Endothelial cell of umbilical vein (primary cell): ENCODE measurements around the gene SCAMP2. TPM values are rescaled to one million over a fixed set of nuclear protein-coding genes. Genes with fewer than 3 reads are reported as not detected.

ENCODE experiments used
- BruUV-seq: library from RNA; stranded (reverse); fragments of 400-500 nt; replicated peaks from 2 replicates; lab custom pipeline; 2021; lab: Mats Ljungman, UMichigan
- CTCF ChIA-PET: fragments of 300-600, 350-600 bp; sonication (Branson Sonifier 250); formaldehyde crosslinking; loops from one replicate; lab custom pipeline; 2021; ENCODE audit warnings: antibody characterized with exemption, inconsistent platforms; lab: Charles Lee
- POLR2A ChIA-PET: fragments of 300-600, 350-600 bp; sonication (Branson Sonifier 250); formaldehyde crosslinking; loops from one replicate; lab custom pipeline; 2021; ENCODE audit warnings: antibody characterized with exemption, inconsistent platforms; lab: Charles Lee
- DNase-seq: peaks from one replicate; pipeline ENCODE4 v3.0.0-alpha.2; 2011; ENCODE audit warnings: low read depth, low spot score
- FAIRE-seq: peaks from 2 replicates; lab custom pipeline; 2011; peaks lifted over from hg19 to GRCh38; lab: Jason Lieb, UNC
- H2AFZ ChIP-seq: 2 replicates; pipeline ENCODE4 v1.6.0; 2012; ENCODE audit warnings: low read depth, low read length, control low read depth, inconsistent platforms
- H3K27ac ChIP-seq: 2 replicates; pipeline ENCODE4 v1.5.1; 2011; ENCODE audit warnings: low read depth, mild to moderate bottlenecking, control low read depth, low read length, moderate library complexity; ENCODE audit not compliant: insufficient read depth
- H3K27me3 ChIP-seq, 2 experiments: 2 replicates each; pipeline versions ENCODE4 v1.6.0 to v1.6.1; 2011; ENCODE audit warnings: low read length in 2 of 2, mixed read lengths in 1 of 2; ENCODE audit not compliant: control insufficient read depth in 2 of 2, insufficient read depth in 2 of 2
- H3K36me3 ChIP-seq, 2 experiments: 2 replicates in 1 of 2; 3 replicates in 1 of 2; pipeline ENCODE4 v1.5.1; 2011; ENCODE audit warnings: low read length in 2 of 2, mild to moderate bottlenecking in 1 of 2, moderate library complexity in 1 of 2; ENCODE audit not compliant: control insufficient read depth in 2 of 2, insufficient read depth in 2 of 2; ENCODE audit errors: extremely low read depth in 1 of 2
- H3K4me1 ChIP-seq: 3 replicates; pipeline ENCODE4 v1.5.1; 2011; ENCODE audit warnings: mild to moderate bottlenecking, low read length; ENCODE audit not compliant: control insufficient read depth, insufficient read depth; ENCODE audit errors: extremely low read depth
- H3K4me2 ChIP-seq: 2 replicates; pipeline ENCODE4 v1.6.1; 2011; ENCODE audit warnings: low read length, control low read depth, mixed read lengths; ENCODE audit not compliant: insufficient read depth
- H3K4me3 ChIP-seq, 3 experiments: fragments of 200-600 bp in 1 of 3; sonication (generic), shearing (Covaris generic) in 1 of 3; replicated peaks in 1 of 3; 2 replicates each; pipeline ENCODE4 v1.5.1; 2011 to 2016; ENCODE audit warnings: control low read depth in 3 of 3, low read length in 3 of 3, mild to moderate bottlenecking in 2 of 3, inconsistent platforms in 1 of 3, low read depth in 1 of 3, moderate library complexity in 1 of 3; ENCODE audit not compliant: insufficient read depth in 1 of 3
- H3K79me2 ChIP-seq: 2 replicates; pipeline ENCODE4 v1.6.0; 2012; ENCODE audit warnings: low read length, inconsistent platforms; ENCODE audit not compliant: control insufficient read depth, insufficient read depth
- H3K9ac ChIP-seq: replicated peaks from 2 replicates; pipeline ENCODE3; 2011; ENCODE audit warnings: low read length, control low read depth; ENCODE audit not compliant: insufficient read depth; ENCODE audit errors: extremely low read depth
- H3K9me1 ChIP-seq: replicated peaks from 3 replicates; pipeline ENCODE4 v1.6.0; 2011; ENCODE audit warnings: mild to moderate bottlenecking, low read length; ENCODE audit not compliant: control insufficient read depth, insufficient read depth; ENCODE audit errors: extremely low read depth
- H3K9me3 ChIP-seq: replicated peaks from 2 replicates; pipeline ENCODE4 v1.5.1; 2012; ENCODE audit warnings: low read length, inconsistent platforms; ENCODE audit not compliant: control insufficient read depth, insufficient read depth
- H4K20me1 ChIP-seq: replicated peaks from 2 replicates; pipeline ENCODE3; 2011; ENCODE audit warnings: mild to moderate bottlenecking, low read length; ENCODE audit not compliant: control insufficient read depth, insufficient read depth; ENCODE audit errors: extremely low read depth
- EZH2 ChIP-seq: IDR thresholded peaks from 2 replicates; pipeline ENCODE4 v1.6.1; 2012; ENCODE audit warnings: borderline replicate concordance, low read depth, mild to moderate bottlenecking, moderate library complexity, low read length, inconsistent platforms; ENCODE audit not compliant: severe bottlenecking
- FOS ChIP-seq: IDR thresholded peaks from 2 replicates; pipeline ENCODE4 v1.6.1; 2011; ENCODE audit warnings: mild to moderate bottlenecking, low read length, moderate library complexity, borderline replicate concordance; ENCODE audit not compliant: insufficient read depth
- GATA2 ChIP-seq: IDR thresholded peaks from 2 replicates; pipeline ENCODE4 v1.7.0; 2011; ENCODE audit warnings: low read depth, mild to moderate bottlenecking, moderate library complexity, mixed read lengths, low read length; ENCODE audit not compliant: insufficient read length, insufficient read depth
- JUN ChIP-seq: IDR thresholded peaks from 2 replicates; pipeline ENCODE4 v1.6.1; 2011; ENCODE audit warnings: borderline replicate concordance, low read depth; ENCODE audit not compliant: insufficient read length, insufficient read depth
- MYC ChIP-seq: IDR thresholded peaks from one replicate; pipeline ENCODE4 v1.6.1; 2011; ENCODE audit warnings: mild to moderate bottlenecking, low read depth, low read length
- POLR2A ChIP-seq: IDR thresholded peaks from 2 replicates; pipeline ENCODE4 v1.6.1; 2012; ENCODE audit warnings: low read depth, mild to moderate bottlenecking, control low read depth, low read length
- POLR2AphosphoS5 ChIP-seq: IDR thresholded peaks from 2 replicates; pipeline ENCODE4 v1.6.1; 2012; ENCODE audit warnings: low read depth, mild to moderate bottlenecking, control low read depth, low read length, moderate library complexity; ENCODE audit not compliant: insufficient read depth
- dilution Hi-C: fragments of 300-500 bp; cut with MboI; formaldehyde crosslinking; loops from one replicate; pipeline ENCODE4 v1.15.0; 2019; ENCODE audit warnings: low sequenced_read_pairs; ENCODE audit not compliant: extremely low pct_ligation_motif_present
- intact Hi-C: fragments of 100-400 bp; cut with micrococcal nuclease; formaldehyde crosslinking; loops from one replicate; pipeline ENCODE4 v1.10.0; 2022
- polyA plus RNA-seq, 4 experiments: library from polyadenylated mRNA; depleted of rRNA in 3 of 4; stranded (reverse) in 3 of 4; unstranded in 1 of 4; fragments of >200 nt; gene quantifications; 2 replicates each; pipeline versions ENCODE4 v1.2.1 to v1.2.3, GENCODE V29; 2011 to 2012; ENCODE audit warnings: missing spikeins in 1 of 4
- total RNA-seq: library from RNA; stranded (reverse); gene quantifications from 2 replicates; pipeline ENCODE4 v1.2.3, GENCODE V29; 2021
- TF ChIP-seq, protein P1 (sequence below): IDR thresholded peaks from 2 replicates; pipeline ENCODE4 v1.6.1; 2011; ENCODE audit not compliant: insufficient read depth, insufficient read length
- TF ChIP-seq, protein P2 (sequence below), 2 donors: IDR thresholded peaks; 1 replicate in 1 of 2; 2 replicates in 1 of 2; pipeline ENCODE4 v1.5.1; 2011; ENCODE audit warnings: low read length in 2 of 2, mild to moderate bottlenecking in 2 of 2, moderate library complexity in 2 of 2, control low read depth in 1 of 2, inconsistent platforms in 1 of 2, low read depth in 1 of 2; ENCODE audit not compliant: insufficient read depth in 1 of 2; ENCODE audit errors: extremely low read depth in 1 of 2

SCAMP2 gene
- total and polyA plus RNA-seq, 2 donors (not counting 3 experiments of a cell fraction or from before 2014, with no cell fraction given): 67.3 to 256 TPM

DNA sequence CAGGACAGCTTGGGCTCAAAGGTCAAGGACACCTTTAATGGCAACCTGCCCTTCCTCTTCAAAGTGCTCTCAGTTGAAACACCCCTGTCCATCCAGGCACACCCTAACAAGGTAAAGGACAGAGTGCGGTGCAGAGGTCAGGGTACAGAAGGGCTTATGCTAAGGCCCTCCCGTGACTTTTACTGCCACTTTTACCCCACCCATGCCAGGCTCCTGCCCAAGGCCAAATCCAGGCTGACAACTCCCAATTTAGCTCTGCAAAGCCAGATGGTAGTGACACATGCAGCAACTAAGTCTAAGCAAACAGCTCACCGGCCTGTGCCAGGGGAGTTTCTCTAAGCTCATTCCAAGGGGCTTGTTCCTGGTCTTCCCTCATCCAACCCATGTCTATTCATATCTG lies 18.3 kb upstream of the SCAMP2 start:
- no peak for DNase-seq
- dilution Hi-C loops (no loop called here), intact Hi-C loops (no loop called here)
- CTCF ChIA-PET: interaction anchor here (2.8 kb wide), 1 partner anchor 10 kb away, joined by 17 read pairs; no protein-coding TSS in a partner anchor
- H3K4me1 ChIP-seq: peaks cover 12% of the 10 kb centered on the region
- no peaks in the 10 kb centered on the region for H3K9me3 ChIP-seq
- H3K4me3 ChIP-seq: no peak overlapping the region
- no peaks in the 10 kb centered on the region for H3K27me3 ChIP-seq
- no peak overlapping the region for H3K27ac ChIP-seq
- no peak overlapping the region for H2AFZ ChIP-seq
- no peaks in the 10 kb centered on the region for H4K20me1 ChIP-seq
- no peak for FAIRE-seq
- no TSS peak for BruUV-seq
- H3K9me1 ChIP-seq: no peaks in the 10 kb centered on the region
- H3K4me2 ChIP-seq: no peak overlapping the region
- TF ChIP-seq GATA2 (no peak), FOS (no peak), EZH2 (no peak), MYC (no peak), POLR2AphosphoS5 (no peak), JUN (no peak), POLR2A (no peak)
- TF ChIP-seq, protein P1, sequence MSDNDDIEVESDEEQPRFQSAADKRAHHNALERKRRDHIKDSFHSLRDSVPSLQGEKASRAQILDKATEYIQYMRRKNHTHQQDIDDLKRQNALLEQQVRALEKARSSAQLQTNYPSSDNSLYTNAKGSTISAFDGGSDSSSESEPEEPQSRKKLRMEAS: no peak
- TF ChIP-seq, protein P2, sequence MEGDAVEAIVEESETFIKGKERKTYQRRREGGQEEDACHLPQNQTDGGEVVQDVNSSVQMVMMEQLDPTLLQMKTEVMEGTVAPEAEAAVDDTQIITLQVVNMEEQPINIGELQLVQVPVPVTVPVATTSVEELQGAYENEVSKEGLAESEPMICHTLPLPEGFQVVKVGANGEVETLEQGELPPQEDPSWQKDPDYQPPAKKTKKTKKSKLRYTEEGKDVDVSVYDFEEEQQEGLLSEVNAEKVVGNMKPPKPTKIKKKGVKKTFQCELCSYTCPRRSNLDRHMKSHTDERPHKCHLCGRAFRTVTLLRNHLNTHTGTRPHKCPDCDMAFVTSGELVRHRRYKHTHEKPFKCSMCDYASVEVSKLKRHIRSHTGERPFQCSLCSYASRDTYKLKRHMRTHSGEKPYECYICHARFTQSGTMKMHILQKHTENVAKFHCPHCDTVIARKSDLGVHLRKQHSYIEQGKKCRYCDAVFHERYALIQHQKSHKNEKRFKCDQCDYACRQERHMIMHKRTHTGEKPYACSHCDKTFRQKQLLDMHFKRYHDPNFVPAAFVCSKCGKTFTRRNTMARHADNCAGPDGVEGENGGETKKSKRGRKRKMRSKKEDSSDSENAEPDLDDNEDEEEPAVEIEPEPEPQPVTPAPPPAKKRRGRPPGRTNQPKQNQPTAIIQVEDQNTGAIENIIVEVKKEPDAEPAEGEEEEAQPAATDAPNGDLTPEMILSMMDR (IDR thresholded peaks at IDR 0.05; ENCODE audit: extremely low read depth in 1 of 2, insufficient read depth in 1 of 2, low read depth in 1 of 2, low read length in 2 of 2): no peak
- peaks cover 0 to 8% of the 10 kb centered on the region in 2 experiments for H3K36me3 ChIP-seq
- H3K9ac ChIP-seq: no peak overlapping the region
- POLR2A ChIA-PET: no interaction called here
- H3K79me2 ChIP-seq: peaks cover 6% of the 10 kb centered on the region
